ENCODE measurements around the gene SORBS2.

DNA sequence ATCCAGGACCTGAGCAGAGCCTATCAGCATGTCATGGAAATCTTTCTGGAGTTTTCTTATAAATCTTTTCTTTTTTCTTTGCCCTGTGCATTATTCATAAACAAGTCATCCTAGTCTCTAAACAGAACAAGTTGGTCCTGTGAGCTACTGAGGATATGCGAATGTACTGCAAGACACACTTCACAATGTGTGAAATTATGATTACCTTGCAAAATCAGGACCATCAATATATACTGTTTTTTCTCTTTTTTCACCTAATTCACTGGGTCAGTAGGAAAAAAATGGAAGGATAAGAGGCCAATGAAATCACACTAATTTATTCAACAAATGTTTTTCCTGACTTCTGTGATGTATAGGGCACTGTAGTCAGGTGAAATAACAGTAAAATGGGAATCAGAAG is 14.4 kb upstream of the SORBS2 start:
- TF ChIP-seq, protein P1, sequence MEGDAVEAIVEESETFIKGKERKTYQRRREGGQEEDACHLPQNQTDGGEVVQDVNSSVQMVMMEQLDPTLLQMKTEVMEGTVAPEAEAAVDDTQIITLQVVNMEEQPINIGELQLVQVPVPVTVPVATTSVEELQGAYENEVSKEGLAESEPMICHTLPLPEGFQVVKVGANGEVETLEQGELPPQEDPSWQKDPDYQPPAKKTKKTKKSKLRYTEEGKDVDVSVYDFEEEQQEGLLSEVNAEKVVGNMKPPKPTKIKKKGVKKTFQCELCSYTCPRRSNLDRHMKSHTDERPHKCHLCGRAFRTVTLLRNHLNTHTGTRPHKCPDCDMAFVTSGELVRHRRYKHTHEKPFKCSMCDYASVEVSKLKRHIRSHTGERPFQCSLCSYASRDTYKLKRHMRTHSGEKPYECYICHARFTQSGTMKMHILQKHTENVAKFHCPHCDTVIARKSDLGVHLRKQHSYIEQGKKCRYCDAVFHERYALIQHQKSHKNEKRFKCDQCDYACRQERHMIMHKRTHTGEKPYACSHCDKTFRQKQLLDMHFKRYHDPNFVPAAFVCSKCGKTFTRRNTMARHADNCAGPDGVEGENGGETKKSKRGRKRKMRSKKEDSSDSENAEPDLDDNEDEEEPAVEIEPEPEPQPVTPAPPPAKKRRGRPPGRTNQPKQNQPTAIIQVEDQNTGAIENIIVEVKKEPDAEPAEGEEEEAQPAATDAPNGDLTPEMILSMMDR (conservative IDR thresholded peaks at IDR 0.05 in 1 of 2, IDR thresholded peaks at IDR 0.05 in 1 of 2; ENCODE audit: low read depth in 1 of 2, low read length in 2 of 2), result no peak
- TF ChIP-seq EZH2 (IDR thresholded peaks at IDR 0.05; ENCODE audit: low read length, missing control alignments), result no peak

Data from fibroblast of lung (primary cell).